HG03060 (cell line): ENCODE data around the gene LMAN2.
"Not testable (repeated sequence)": the region's sequence is repeated elsewhere in the genome, so short reads cannot be mapped to it uniquely, and the experiment has no call there.

ENCODE experiments used
- ATAC-seq: cut with Tn5 transposase; IDR thresholded peaks from one replicate; pipeline ENCODE4 v1.9.1; 2021; ENCODE audit warnings: low read depth, moderate number of reproducible peaks; ENCODE audit not compliant: unreplicated experiment

Gene LMAN2

GRCh38 chr5:177353093-177353492 is 1.6 kb upstream of the LMAN2 start:
- no peak for ATAC-seq

- no peak for ATAC-seq
Measured at GRCh38 chr5:177350776-177351391, 584 bp downstream of the LMAN2 start.

DNA sequence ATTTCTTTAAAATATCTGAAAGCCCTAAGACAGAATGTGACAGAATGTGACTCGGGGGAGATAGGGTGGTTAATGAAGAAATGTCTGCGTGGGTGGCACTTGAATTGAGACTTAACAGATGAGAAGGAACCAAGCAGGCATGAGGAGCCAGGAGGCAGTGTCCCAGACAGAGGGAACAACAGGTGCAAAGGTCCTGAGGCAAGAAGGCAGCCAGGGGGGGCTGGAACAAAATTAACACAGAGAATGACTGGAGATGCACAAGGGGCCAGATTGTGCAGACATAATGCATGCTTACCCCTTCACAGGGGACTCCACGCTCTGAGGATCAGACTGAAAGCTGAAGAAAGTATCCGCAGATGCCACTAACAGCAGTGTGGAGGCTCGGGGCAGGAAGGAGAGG is 1.7 kb downstream of the LMAN2 start:
- ATAC-seq, result no peak

DNA sequence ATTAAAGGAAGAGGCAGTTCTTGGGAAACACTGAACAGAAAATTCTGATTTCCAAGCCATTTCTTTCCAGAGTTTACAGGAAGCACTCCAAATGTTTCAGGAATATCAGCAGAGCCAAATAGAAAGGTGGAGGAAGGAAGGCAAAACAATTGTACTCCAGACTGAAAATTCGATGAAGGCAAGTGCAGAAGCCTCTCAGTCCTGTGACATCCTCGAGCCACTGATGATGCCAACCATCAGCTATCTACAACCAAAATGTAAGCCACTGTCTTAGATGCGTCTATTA is 2.2 kb downstream of the LMAN2 start:
- no peak for ATAC-seq

GRCh38 chr5:177347699-177348098 is 3.8 kb downstream of the LMAN2 start:
- no peak for ATAC-seq

GRCh38 chr5:177346820-177347219 is 4.6 kb downstream of the LMAN2 start:
- ATAC-seq, result no peak

GRCh38 chr5:177344891-177345290 is 6.6 kb downstream of the LMAN2 start:
- ATAC-seq, result no peak

- ATAC-seq, result no peak
Measured at GRCh38 chr5:177343777-177344176, 7.7 kb downstream of the LMAN2 start.

- ATAC-seq, result not testable (repeated sequence)
Measured at GRCh38 chr5:177343000-177343399, 8.5 kb downstream of the LMAN2 start.

DNA sequence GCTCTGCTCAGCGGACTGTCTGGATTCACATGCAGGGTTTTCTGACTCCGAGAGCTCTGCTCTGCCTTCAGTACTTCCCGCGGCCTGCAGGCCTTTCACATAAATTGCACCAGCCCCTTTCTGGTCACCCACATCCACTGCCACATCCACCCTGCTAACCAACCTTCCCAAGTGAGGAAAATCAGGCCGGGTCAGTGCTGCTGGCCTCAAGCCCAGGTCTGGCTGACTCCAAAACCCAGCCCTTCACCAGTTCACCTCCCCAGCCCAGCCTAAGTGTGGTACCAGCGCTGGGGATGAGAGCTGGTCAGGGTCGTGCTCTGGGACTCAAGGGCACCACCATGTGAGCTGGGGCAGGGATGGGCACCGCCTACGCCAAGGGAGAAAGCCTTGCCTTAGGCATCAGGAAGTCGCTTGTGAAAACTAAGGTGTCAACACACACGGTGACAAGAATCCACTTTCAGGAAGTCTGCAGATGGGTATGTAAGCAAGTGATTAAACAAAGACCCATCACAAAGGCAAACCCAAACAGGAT is 12.3 kb downstream of the LMAN2 start:
- no peak for ATAC-seq

GRCh38 chr5:177338251-177339106 is 13.0 kb downstream of the LMAN2 start:
- no peak for ATAC-seq

DNA sequence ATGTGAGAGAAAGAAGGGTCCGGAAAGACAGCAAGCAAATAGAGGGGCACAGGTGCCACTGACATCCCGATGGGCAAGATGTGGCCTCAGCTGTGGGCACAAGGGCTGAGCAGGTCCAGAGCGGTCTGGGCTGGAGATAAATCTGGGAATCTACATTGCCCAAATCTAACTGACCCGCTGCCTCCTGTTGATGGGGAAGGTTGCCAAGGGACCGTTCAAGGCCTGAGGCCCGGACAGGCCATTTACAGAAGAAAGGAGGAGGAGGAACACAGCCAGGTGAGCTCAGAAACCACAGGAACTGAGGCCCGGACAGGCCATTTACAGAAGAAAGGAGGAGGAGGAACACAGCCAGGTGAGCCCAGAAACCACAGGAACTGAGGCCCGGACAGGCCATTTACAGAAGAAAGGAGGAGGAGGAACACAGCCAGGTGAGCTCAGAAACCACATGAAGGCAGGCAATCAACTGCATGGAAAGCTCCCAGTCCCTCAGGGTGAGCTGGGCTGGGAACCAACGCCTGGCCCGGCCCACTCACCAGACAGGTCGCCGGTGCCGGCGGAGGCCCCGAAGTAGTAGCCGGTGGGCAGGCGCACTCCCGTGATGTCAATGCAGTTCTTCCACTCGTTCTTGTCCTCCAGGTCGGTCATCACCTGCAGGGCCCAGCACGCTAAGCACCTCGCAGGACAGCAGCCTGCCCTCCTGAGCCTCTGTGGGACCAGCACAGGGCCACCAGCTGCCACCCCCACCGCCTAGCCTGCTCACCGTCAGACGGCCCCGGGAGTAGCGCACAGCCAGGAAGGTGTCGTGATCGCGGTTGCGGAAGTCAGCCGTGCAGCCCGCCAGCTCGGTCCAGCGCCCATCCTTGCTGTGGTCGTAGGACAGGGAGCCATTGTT is 14.6 kb downstream of the LMAN2 start:
- ATAC-seq, result no peak

DNA sequence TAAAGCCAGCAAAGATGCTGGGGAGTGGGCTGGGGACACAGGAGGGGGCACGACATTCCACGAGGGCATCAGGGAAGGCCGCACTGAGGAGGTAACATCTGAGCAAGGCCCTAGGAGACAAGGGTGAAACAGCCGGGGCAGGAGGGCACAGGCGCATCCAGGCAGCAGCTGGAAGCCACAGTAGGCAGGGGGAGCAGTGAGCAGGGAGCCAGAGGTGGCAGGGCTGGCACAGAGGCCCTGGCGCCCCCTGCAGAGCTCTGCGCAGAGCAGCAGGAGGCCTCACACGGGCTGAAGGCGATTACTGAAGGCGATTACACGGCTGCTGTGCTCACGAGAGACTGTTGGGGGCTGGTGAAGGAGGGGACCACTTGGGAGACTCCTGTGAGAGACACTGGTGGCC is 15.4 kb downstream of the LMAN2 start:
- no peak for ATAC-seq

DNA sequence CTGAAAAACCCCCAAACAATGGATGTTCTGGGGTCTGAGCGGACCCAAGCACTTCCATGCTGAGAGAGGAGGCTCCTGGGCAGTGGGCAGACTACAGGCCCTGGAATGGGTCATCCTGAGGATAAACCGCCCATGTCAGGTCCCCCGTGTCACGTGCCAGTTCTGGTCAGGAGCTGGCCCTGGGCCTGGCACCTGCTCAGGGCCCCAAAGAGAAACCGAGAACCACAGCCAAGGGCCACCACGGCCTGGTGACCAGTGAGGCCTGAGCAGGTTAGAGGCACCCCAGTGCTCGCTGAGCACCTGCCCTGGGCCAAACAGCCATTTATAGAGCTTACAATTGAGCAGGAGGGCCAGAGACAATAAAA is 15.8 kb downstream of the LMAN2 start:
- no peak for ATAC-seq

- ATAC-seq, result no peak
Measured at GRCh38 chr5:177334781-177335700, 16.4 kb downstream of the LMAN2 start.

DNA sequence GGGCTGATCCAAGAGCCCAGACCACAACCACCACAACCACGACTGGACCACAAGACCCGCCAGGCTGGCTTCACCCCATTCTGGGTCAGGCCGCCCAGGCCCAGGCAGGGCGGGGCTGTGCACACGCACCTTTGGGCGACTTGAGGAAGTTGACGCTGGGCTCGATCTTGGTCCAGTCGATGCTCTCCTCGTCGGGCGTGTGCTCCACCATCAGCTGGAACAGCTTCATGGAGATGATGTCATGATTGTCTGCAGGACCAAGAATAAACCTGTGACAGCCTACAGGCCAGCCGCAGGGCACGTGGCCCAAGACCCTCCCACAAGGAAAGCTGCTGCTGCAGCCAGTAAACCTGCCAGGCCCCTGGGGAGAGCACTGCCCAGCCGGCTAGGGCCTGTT is 17.3 kb downstream of the LMAN2 start:
- ATAC-seq, result no peak

- ATAC-seq, result no peak
Measured at GRCh38 chr5:177333420-177334154, 17.9 kb downstream of the LMAN2 start.

GRCh38 chr5:177332896-177333260 is 18.6 kb downstream of the LMAN2 start:
- ATAC-seq, result no peak

DNA sequence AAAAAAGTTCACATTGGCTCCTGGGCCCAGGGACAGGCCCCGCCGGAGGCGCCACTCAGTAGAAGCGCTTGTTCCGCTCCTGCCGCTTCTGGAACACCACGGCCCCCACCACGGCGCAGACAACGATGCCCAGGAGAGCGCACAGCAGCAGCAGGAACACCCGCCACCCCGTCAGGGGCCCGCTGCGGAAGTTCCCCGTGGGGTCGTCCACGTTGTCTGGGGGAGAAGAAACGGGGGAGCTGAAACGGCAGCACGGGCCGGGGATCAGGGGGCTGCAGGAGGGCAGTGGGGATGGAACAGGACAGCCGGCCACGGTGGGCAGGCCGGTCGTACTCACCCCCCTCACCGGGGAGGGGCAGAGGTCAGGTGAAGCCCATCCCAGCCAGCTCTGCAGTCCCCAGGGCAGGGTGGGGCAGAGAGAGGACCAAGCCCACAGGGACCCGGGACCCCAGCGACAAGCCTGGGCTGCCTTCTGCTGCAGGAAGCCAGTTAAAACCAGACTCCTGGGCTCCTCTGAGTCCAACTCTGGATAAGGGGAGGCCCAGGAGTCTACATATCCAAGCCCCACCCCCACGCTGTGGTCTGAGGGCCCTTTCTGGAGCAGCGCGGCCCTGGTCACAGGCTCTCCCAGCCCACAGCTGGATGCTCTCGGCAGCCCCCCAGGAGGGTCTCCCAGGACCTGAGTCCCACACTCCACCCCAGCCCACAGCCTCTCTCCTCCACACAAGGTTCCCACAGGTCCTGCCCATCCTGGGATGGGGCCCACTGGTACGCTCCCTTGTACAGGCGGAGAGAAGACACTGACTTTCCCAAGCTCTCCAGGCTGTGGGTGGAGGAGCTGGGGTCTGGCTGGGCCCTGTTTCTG is 19.2 kb downstream of the LMAN2 start:
- ATAC-seq, result no peak
